PC-3 (cell line): ENCODE data around the gene ZNF593OS.

ENCODE experiments used
- CTCF ChIP-seq: fragments of 300-600 bp; sonication (generic); conservative IDR thresholded peaks from 2 replicates; pipeline ENCODE4 v1.5.1; 2017; ENCODE audit warnings: antibody characterized with exemption, low read depth, mild to moderate bottlenecking, low read length
- EZH2 ChIP-seq: fragments of 300-600 bp; sonication (generic); IDR thresholded peaks from one replicate; pipeline ENCODE4 v1.6.1; 2017; ENCODE audit warnings: antibody characterized with exemption, mild to moderate bottlenecking, low read length; ENCODE audit not compliant: unreplicated experiment
- EZH2phosphoT487 ChIP-seq: fragments of 300-600 bp; sonication (generic); IDR thresholded peaks from 2 replicates; pipeline ENCODE4 v1.6.1; 2018; ENCODE audit warnings: mild to moderate bottlenecking, antibody characterized with exemption, low read length, borderline replicate concordance

DNA sequence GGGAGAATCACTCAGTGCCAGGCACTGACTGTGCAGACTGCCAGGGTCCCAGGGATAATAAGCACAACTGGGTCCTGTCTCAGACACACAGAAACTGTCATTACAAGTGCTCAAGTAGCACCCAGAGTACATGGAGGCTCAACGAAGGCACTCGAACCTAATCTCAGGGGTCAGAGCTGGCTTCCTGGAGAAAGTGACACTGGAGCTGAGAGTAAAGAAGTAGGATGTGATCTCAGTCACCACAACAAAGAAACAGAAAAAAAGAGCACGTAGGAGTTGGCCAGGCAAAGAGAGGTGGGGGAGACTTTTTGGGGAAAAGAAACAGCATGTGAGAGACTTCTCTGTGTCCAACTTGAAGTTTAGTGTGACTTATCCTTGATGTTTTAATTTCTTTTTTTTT is 20.1 kb upstream of the ZNF593OS start:
- TF ChIP-seq CTCF = no peak
- TF ChIP-seq EZH2 = no peak
- no peak for TF ChIP-seq EZH2phosphoT487
